ENCODE data around the gene CHORDC1.
A peak's percentile ranks its signal among the peaks of the same experiment; 100 is the strongest.

The CHORDC1 gene

GRCh38 chr11:90237004-90237403 is 14.2 kb upstream of the CHORDC1 start:
- no peak overlapping the region for H3K27ac Mint-ChIP-seq (ENCODE audit: low read depth)
- no peak for DNase-seq (ENCODE audit: low spot score in 2 of 2)
- no peaks in the 10 kb centered on the region for H3K36me3 Mint-ChIP-seq (ENCODE audit: insufficient read depth)
- H3K9me3 Mint-ChIP-seq: no peaks in the 10 kb centered on the region
- H3K4me3 Mint-ChIP-seq: no peak overlapping the region
- ATAC-seq (replicated peaks; ENCODE audit: extremely low read depth, poor library complexity, severe bottlenecking): no peak
- H3K27me3 Mint-ChIP-seq: peaks cover 28% of the 10 kb centered on the region
- H3K4me1 Mint-ChIP-seq: no peaks in the 10 kb centered on the region

- Mint-ChIP-seq H3K36me3 (ENCODE audit: insufficient read depth) (no peaks in the 10 kb centered on the region), H3K9me3 (no peaks in the 10 kb centered on the region), H3K27me3 (peaks cover 16% of the 10 kb centered on the region), H3K4me1 (no peaks in the 10 kb centered on the region), H3K27ac (ENCODE audit: low read depth) (no peak overlapping the region), H3K4me3 (no peak overlapping the region)
- DNase-seq (ENCODE audit: low spot score in 2 of 2): no peak
- ATAC-seq (replicated peaks; ENCODE audit: extremely low read depth, poor library complexity, severe bottlenecking): no peak
These were observed 12.7 kb upstream of the CHORDC1 start for GRCh38 chr11:90235526-90235925.

- Mint-ChIP-seq H3K27ac (ENCODE audit: low read depth) (no peak overlapping the region), H3K36me3 (ENCODE audit: insufficient read depth) (no peaks in the 10 kb centered on the region), H3K4me3 (no peak overlapping the region), H3K9me3 (no peaks in the 10 kb centered on the region), H3K27me3 (peaks cover 16% of the 10 kb centered on the region), H3K4me1 (no peaks in the 10 kb centered on the region)
- no peak for DNase-seq (ENCODE audit: low spot score in 2 of 2)
- no peak for ATAC-seq (replicated peaks; ENCODE audit: extremely low read depth, poor library complexity, severe bottlenecking)
These were observed 12.1 kb upstream of the CHORDC1 start for GRCh38 chr11:90234977-90235376.

DNA sequence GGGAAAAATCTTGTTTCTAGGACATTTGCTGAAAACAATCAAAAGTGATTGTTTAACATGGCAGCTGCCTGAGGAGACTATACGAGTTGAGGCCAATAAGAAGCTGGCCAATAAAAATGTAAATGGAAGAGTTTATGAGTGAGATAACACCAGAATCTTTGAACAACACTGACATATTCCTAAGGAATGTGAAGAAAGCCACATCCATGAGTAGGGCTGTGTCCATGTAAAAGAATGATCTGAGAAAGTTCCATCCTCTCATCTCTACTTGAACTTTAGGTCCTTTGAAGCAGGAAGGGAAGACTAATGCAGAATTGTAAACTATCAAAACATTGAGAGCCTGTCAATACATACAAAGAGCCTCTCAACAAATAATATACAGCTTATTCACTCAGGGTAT is 6.9 kb upstream of the CHORDC1 start:
- DNase-seq (ENCODE audit: low spot score in 2 of 2) (no peak), ATAC-seq (replicated peaks; ENCODE audit: extremely low read depth, poor library complexity, severe bottlenecking) (no peak)
- no peaks in the 10 kb centered on the region for H3K27me3 Mint-ChIP-seq
- no peaks in the 10 kb centered on the region for H3K9me3 Mint-ChIP-seq
- H3K27ac Mint-ChIP-seq (ENCODE audit: low read depth): no peak overlapping the region
- no peaks in the 10 kb centered on the region for H3K36me3 Mint-ChIP-seq (ENCODE audit: insufficient read depth)
- no peak overlapping the region for H3K4me3 Mint-ChIP-seq
- no peaks in the 10 kb centered on the region for H3K4me1 Mint-ChIP-seq

DNA sequence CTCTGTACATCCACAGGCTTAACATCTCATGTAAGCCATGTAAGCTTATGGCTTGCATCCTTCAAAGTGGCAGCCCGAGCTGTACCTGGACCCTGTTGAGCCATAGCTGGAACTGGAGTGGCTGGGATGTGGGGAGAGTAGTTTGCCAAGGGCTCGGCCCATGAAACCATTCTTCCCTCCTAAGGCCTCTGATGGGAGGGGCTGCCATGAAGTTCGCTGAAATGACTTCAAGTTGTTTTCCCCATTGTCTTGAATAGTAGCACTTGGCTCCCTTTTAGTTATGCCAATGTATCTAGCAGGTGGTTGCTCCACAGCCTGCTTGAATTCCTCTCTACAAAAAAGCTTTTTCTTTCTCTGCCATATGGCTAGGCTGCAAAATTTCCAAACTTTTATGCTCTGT is 5.2 kb upstream of the CHORDC1 start:
- no peaks in the 10 kb centered on the region for H3K27me3 Mint-ChIP-seq
- no peaks in the 10 kb centered on the region for H3K9me3 Mint-ChIP-seq
- DNase-seq (ENCODE audit: low spot score in 2 of 2) (no peak), ATAC-seq (replicated peaks; ENCODE audit: extremely low read depth, poor library complexity, severe bottlenecking) (no peak)
- no peak overlapping the region for H3K27ac Mint-ChIP-seq (ENCODE audit: low read depth)
- no peak overlapping the region for H3K4me3 Mint-ChIP-seq
- H3K36me3 Mint-ChIP-seq (ENCODE audit: insufficient read depth): peaks cover 2% of the 10 kb centered on the region
- peaks cover 11% of the 10 kb centered on the region for H3K4me1 Mint-ChIP-seq

DNA sequence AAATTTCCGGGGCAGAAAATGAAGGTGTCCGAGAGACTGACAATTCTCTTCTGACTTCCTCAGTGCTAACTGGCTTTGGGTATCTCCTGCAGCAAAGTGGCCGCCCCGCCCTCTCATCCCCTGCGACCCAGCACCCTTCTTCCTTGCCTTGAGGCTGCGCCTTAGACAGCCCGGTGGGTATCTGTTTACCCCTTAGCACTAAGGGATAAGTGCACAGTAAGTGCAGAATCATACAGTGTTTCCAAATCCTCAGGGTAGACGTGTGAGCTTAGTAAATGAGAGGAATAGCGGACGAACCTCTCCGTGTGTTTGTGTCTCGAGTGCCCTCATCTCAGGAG is 368 bp upstream of the CHORDC1 start:
- ATAC-seq (replicated peaks; ENCODE audit: extremely low read depth, poor library complexity, severe bottlenecking) (peak; percentile 61), DNase-seq (ENCODE audit: low spot score in 2 of 2) (no peak)
- H3K4me1 Mint-ChIP-seq: peaks cover 47% of the 10 kb centered on the region

GRCh38 chr11:90221803-90222458 is 918 bp downstream of the CHORDC1 start:
- DNase-seq (ENCODE audit: low spot score in 2 of 2): no peak
- peak overlapping the region; percentile 100 for H3K4me3 Mint-ChIP-seq

More for the DNA sequence above, 368 bp upstream of the CHORDC1 start:
- Mint-ChIP-seq H3K27me3 (no peaks in the 10 kb centered on the region), H3K36me3 (ENCODE audit: insufficient read depth) (peaks cover 11% of the 10 kb centered on the region), H3K4me3 (peak overlapping the region; percentile 100), H3K27ac (ENCODE audit: low read depth) (peak overlapping the region; percentile 98), H3K9me3 (no peaks in the 10 kb centered on the region)

DNA sequence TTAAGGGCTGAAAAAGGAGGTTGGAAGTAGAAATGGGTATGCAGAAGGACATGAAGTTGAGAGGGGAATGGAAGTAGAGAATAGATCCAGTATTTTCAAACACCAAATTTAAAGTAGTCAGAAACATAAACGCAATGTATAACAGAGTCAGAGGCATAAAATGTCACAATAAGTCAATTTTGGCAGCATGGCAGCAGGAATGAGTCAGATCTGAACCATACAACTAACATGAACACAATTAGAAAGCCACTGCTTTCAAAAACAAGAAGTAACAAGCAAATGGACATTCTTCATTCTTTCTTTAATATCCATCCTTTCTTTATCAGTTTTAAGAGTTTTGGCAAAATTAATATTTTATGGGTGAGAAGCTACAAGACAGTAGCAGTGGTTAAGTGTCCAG is 2.5 kb downstream of the CHORDC1 start:
- peak overlapping the region; percentile 98 for H3K27ac Mint-ChIP-seq (ENCODE audit: low read depth)

More at GRCh38 chr11:90221803-90222458, 918 bp downstream of the CHORDC1 start:
- peak; percentile 16 for ATAC-seq (replicated peaks; ENCODE audit: extremely low read depth, poor library complexity, severe bottlenecking)
- H3K9me3 Mint-ChIP-seq: no peaks in the 10 kb centered on the region
- peak overlapping the region; percentile 98 for H3K27ac Mint-ChIP-seq (ENCODE audit: low read depth)
- no peaks in the 10 kb centered on the region for H3K27me3 Mint-ChIP-seq
- H3K36me3 Mint-ChIP-seq (ENCODE audit: insufficient read depth): peaks cover 14% of the 10 kb centered on the region
- H3K4me1 Mint-ChIP-seq: peaks cover 49% of the 10 kb centered on the region

GRCh38 chr11:90219438-90219837 is 3.4 kb downstream of the CHORDC1 start:
- Mint-ChIP-seq H3K4me3 (peak overlapping the region; percentile 100), H3K36me3 (ENCODE audit: insufficient read depth) (peaks cover 21% of the 10 kb centered on the region), H3K4me1 (peaks cover 57% of the 10 kb centered on the region), H3K27ac (ENCODE audit: low read depth) (peak overlapping the region; percentile 98), H3K9me3 (no peaks in the 10 kb centered on the region), H3K27me3 (no peaks in the 10 kb centered on the region)
- DNase-seq (ENCODE audit: low spot score in 2 of 2) (no peak), ATAC-seq (replicated peaks; ENCODE audit: extremely low read depth, poor library complexity, severe bottlenecking) (no peak)

More for the DNA sequence above, 2.5 kb downstream of the CHORDC1 start:
- Mint-ChIP-seq H3K27me3 (no peaks in the 10 kb centered on the region), H3K9me3 (no peaks in the 10 kb centered on the region), H3K4me3 (peak overlapping the region; percentile 100), H3K4me1 (peaks cover 57% of the 10 kb centered on the region), H3K36me3 (ENCODE audit: insufficient read depth) (peaks cover 21% of the 10 kb centered on the region)
- DNase-seq (ENCODE audit: low spot score in 2 of 2) (no peak), ATAC-seq (replicated peaks; ENCODE audit: extremely low read depth, poor library complexity, severe bottlenecking) (no peak)

GRCh38 chr11:90218606-90219005 is 4.2 kb downstream of the CHORDC1 start:
- ATAC-seq (replicated peaks; ENCODE audit: extremely low read depth, poor library complexity, severe bottlenecking): no peak
- no peaks in the 10 kb centered on the region for H3K27me3 Mint-ChIP-seq
- no peak for DNase-seq (ENCODE audit: low spot score in 2 of 2)
- no peak overlapping the region for H3K27ac Mint-ChIP-seq (ENCODE audit: low read depth)
- peaks cover 25% of the 10 kb centered on the region for H3K36me3 Mint-ChIP-seq (ENCODE audit: insufficient read depth)
- no peak overlapping the region for H3K4me3 Mint-ChIP-seq
- peaks cover 52% of the 10 kb centered on the region for H3K4me1 Mint-ChIP-seq
- H3K9me3 Mint-ChIP-seq: no peaks in the 10 kb centered on the region

- H3K27me3 Mint-ChIP-seq: no peaks in the 10 kb centered on the region
- H3K9me3 Mint-ChIP-seq: no peaks in the 10 kb centered on the region
- peak overlapping the region; percentile 23 for H3K4me3 Mint-ChIP-seq
- ATAC-seq (replicated peaks; ENCODE audit: extremely low read depth, poor library complexity, severe bottlenecking): no peak
- DNase-seq (ENCODE audit: low spot score in 2 of 2): no peak
- H3K27ac Mint-ChIP-seq (ENCODE audit: low read depth): peak overlapping the region; percentile 3
- H3K36me3 Mint-ChIP-seq (ENCODE audit: insufficient read depth): peaks cover 26% of the 10 kb centered on the region
- H3K4me1 Mint-ChIP-seq: peaks cover 47% of the 10 kb centered on the region
These were observed 6.2 kb downstream of the CHORDC1 start for GRCh38 chr11:90216611-90217010.

GRCh38 chr11:90213322-90213721 is 9.5 kb downstream of the CHORDC1 start:
- no peaks in the 10 kb centered on the region for H3K9me3 Mint-ChIP-seq
- peaks cover 34% of the 10 kb centered on the region for H3K4me1 Mint-ChIP-seq
- peaks cover 38% of the 10 kb centered on the region for H3K36me3 Mint-ChIP-seq (ENCODE audit: insufficient read depth)
- DNase-seq (ENCODE audit: low spot score in 2 of 2): no peak
- ATAC-seq (replicated peaks; ENCODE audit: extremely low read depth, poor library complexity, severe bottlenecking): no peak
- H3K4me3 Mint-ChIP-seq: no peak overlapping the region
- H3K27ac Mint-ChIP-seq (ENCODE audit: low read depth): no peak overlapping the region
- no peaks in the 10 kb centered on the region for H3K27me3 Mint-ChIP-seq

DNA sequence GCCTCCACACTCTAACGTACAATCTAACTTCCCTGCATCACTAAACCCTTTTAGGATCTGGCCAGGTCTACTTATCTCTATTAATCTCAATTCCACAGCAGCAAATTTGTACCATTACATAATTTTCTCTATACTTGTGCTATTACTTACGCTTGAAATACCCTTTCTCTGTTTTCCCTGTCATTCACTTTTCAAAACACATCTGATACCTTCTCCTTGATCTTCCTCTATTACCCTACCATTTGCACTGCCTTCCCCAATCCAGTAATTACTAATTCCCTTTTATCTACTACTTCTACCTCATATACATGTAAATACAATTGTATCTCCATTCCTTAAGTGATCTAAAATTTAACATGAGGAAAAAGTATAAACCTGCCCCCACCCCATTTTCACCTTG is 14.0 kb downstream of the CHORDC1 start:
- no peak overlapping the region for H3K4me3 Mint-ChIP-seq
- no peaks in the 10 kb centered on the region for H3K27me3 Mint-ChIP-seq
- H3K4me1 Mint-ChIP-seq: peaks cover 24% of the 10 kb centered on the region
- ATAC-seq (replicated peaks; ENCODE audit: extremely low read depth, poor library complexity, severe bottlenecking) (no peak), DNase-seq (ENCODE audit: low spot score in 2 of 2) (no peak)
- no peaks in the 10 kb centered on the region for H3K9me3 Mint-ChIP-seq
- peak overlapping the region; percentile 19 for H3K27ac Mint-ChIP-seq (ENCODE audit: low read depth)
- peaks cover 49% of the 10 kb centered on the region for H3K36me3 Mint-ChIP-seq (ENCODE audit: insufficient read depth)
